HL-60 (cell line): ENCODE data around the gene COQ8B.

Experiments used
- CTCF ChIP-seq: IDR thresholded peaks from one replicate; pipeline ENCODE4 v1.5.1; 2011; ENCODE audit warnings: low read length, control low read depth, inconsistent platforms; ENCODE audit not compliant: insufficient read depth
- GABPA ChIP-seq: IDR thresholded peaks from 2 replicates; pipeline ENCODE4 v1.6.1; 2012; ENCODE audit warnings: low read depth
- POLR2AphosphoS5 ChIP-seq: IDR thresholded peaks from 2 replicates; pipeline ENCODE4 v1.6.1; 2012; ENCODE audit warnings: low read depth

GRCh38 chr19:40750058-40750873, 33.6 kb upstream of the COQ8B start, which contains the start of gene ACTMAP:
- no peak for TF ChIP-seq CTCF
- TF ChIP-seq GABPA = peak; percentile 43; the same call in 1 of the 2 replicates
- TF ChIP-seq POLR2AphosphoS5 = no peak
